ENCODE results near the gene PRKCI. TPM values are rescaled to one million over a fixed set of nuclear protein-coding genes. Genes with fewer than 3 reads are reported as not detected.

PRKCI gene
- polyA plus RNA-seq, 1 donor: 30.1 TPM

GRCh38 chr3:170277833-170278580 lies 55.8 kb downstream of the PRKCI start:
- 89% methylated on average over 2 of the region's 5 CpGs for WGBS (ENCODE audit: insufficient coverage, low lambda C conversion rate)
- Histone ChIP-seq H3K27ac (ENCODE audit: low read length) (peak overlapping the region; percentile 51), H3K4me1 (ENCODE audit: control insufficient read depth, insufficient read depth, low read length) (peaks cover 8% of the 10 kb centered on the region), H3K36me3 (ENCODE audit: control insufficient read depth, insufficient read depth, low read length) (peaks cover 35% of the 10 kb centered on the region), H3K4me3 (ENCODE audit: low read length) (no peak overlapping the region), H3K27me3 (ENCODE audit: control insufficient read depth, insufficient read depth, low read length) (no peaks in the 10 kb centered on the region), H3K9me3 (ENCODE audit: control insufficient read depth, low read depth, low read length) (no peaks in the 10 kb centered on the region)
- DNase-seq: peak; percentile 30 to 53

- no peaks in the 10 kb centered on the region for H3K27me3 ChIP-seq (ENCODE audit: control insufficient read depth, insufficient read depth, low read length)
- DNase-seq: peak in 1 of 2 donors; percentile 6
- H3K27ac ChIP-seq (ENCODE audit: low read length): no peak overlapping the region
- H3K36me3 ChIP-seq (ENCODE audit: control insufficient read depth, insufficient read depth, low read length): peaks cover 35% of the 10 kb centered on the region
- 60% methylated on average over 1 of the region's 1 CpG for WGBS (ENCODE audit: insufficient coverage, low lambda C conversion rate)
- peaks cover 8% of the 10 kb centered on the region for H3K4me1 ChIP-seq (ENCODE audit: control insufficient read depth, insufficient read depth, low read length)
- H3K4me3 ChIP-seq (ENCODE audit: low read length): no peak overlapping the region
- H3K9me3 ChIP-seq (ENCODE audit: control insufficient read depth, low read depth, low read length): no peaks in the 10 kb centered on the region
Measured at GRCh38 chr3:170278627-170279026, 56.4 kb downstream of the PRKCI start.

- DNase-seq: no peak
- no peak overlapping the region for H3K27ac ChIP-seq (ENCODE audit: low read length)
- no peak overlapping the region for H3K4me3 ChIP-seq (ENCODE audit: low read length)
- H3K4me1 ChIP-seq (ENCODE audit: control insufficient read depth, insufficient read depth, low read length): no peaks in the 10 kb centered on the region
- H3K9me3 ChIP-seq (ENCODE audit: control insufficient read depth, low read depth, low read length): no peaks in the 10 kb centered on the region
- 100% methylated on average over 1 of the region's 2 CpGs for WGBS (ENCODE audit: insufficient coverage, low lambda C conversion rate)
- no peaks in the 10 kb centered on the region for H3K27me3 ChIP-seq (ENCODE audit: control insufficient read depth, insufficient read depth, low read length)
- H3K36me3 ChIP-seq (ENCODE audit: control insufficient read depth, insufficient read depth, low read length): peaks cover 26% of the 10 kb centered on the region
Measured at GRCh38 chr3:170290194-170290593, 68.0 kb downstream of the PRKCI start.

GRCh38 chr3:170295586-170295985 lies 73.4 kb downstream of the PRKCI start:
- H3K36me3 ChIP-seq (ENCODE audit: control insufficient read depth, insufficient read depth, low read length): peaks cover 25% of the 10 kb centered on the region
- 100% methylated on average over 1 of the region's 8 CpGs for WGBS (ENCODE audit: insufficient coverage, low lambda C conversion rate)

GRCh38 chr3:170296703-170297102 lies 74.5 kb downstream of the PRKCI start:
- H3K4me1 ChIP-seq (ENCODE audit: control insufficient read depth, insufficient read depth, low read length): no peaks in the 10 kb centered on the region
- H3K9me3 ChIP-seq (ENCODE audit: control insufficient read depth, low read depth, low read length): no peaks in the 10 kb centered on the region
- no peak overlapping the region for H3K27ac ChIP-seq (ENCODE audit: low read length)
- H3K4me3 ChIP-seq (ENCODE audit: low read length): no peak overlapping the region
- peaks cover 33% of the 10 kb centered on the region for H3K36me3 ChIP-seq (ENCODE audit: control insufficient read depth, insufficient read depth, low read length)
- DNase-seq: no peak
- no peaks in the 10 kb centered on the region for H3K27me3 ChIP-seq (ENCODE audit: control insufficient read depth, insufficient read depth, low read length)

More at GRCh38 chr3:170295586-170295985, 73.4 kb downstream of the PRKCI start:
- DNase-seq: no peak
- Histone ChIP-seq H3K4me3 (ENCODE audit: low read length) (no peak overlapping the region), H3K9me3 (ENCODE audit: control insufficient read depth, low read depth, low read length) (no peaks in the 10 kb centered on the region), H3K27me3 (ENCODE audit: control insufficient read depth, insufficient read depth, low read length) (no peaks in the 10 kb centered on the region), H3K27ac (ENCODE audit: low read length) (no peak overlapping the region), H3K4me1 (ENCODE audit: control insufficient read depth, insufficient read depth, low read length) (no peaks in the 10 kb centered on the region)

GRCh38 chr3:170301405-170301804 lies 79.2 kb downstream of the PRKCI start:
- H3K27ac ChIP-seq (ENCODE audit: low read length): no peak overlapping the region
- WGBS (ENCODE audit: insufficient coverage, low lambda C conversion rate): 75% methylated on average over 2 of the region's 3 CpGs

GRCh38 chr3:170302008-170302407 lies 79.8 kb downstream of the PRKCI start:
- no peaks in the 10 kb centered on the region for H3K27me3 ChIP-seq (ENCODE audit: control insufficient read depth, insufficient read depth, low read length)
- H3K4me1 ChIP-seq (ENCODE audit: control insufficient read depth, insufficient read depth, low read length): no peaks in the 10 kb centered on the region
- no peak overlapping the region for H3K27ac ChIP-seq (ENCODE audit: low read length)
- no peaks in the 10 kb centered on the region for H3K9me3 ChIP-seq (ENCODE audit: control insufficient read depth, low read depth, low read length)
- DNase-seq: no peak
- peaks cover 18% of the 10 kb centered on the region for H3K36me3 ChIP-seq (ENCODE audit: control insufficient read depth, insufficient read depth, low read length)
- 100% methylated on average over 1 of the region's 1 CpG for WGBS (ENCODE audit: insufficient coverage, low lambda C conversion rate)
- H3K4me3 ChIP-seq (ENCODE audit: low read length): no peak overlapping the region

More at GRCh38 chr3:170301405-170301804, 79.2 kb downstream of the PRKCI start:
- Histone ChIP-seq H3K4me1 (ENCODE audit: control insufficient read depth, insufficient read depth, low read length) (no peaks in the 10 kb centered on the region), H3K9me3 (ENCODE audit: control insufficient read depth, low read depth, low read length) (no peaks in the 10 kb centered on the region), H3K36me3 (ENCODE audit: control insufficient read depth, insufficient read depth, low read length) (peaks cover 18% of the 10 kb centered on the region), H3K4me3 (ENCODE audit: low read length) (no peak overlapping the region), H3K27me3 (ENCODE audit: control insufficient read depth, insufficient read depth, low read length) (no peaks in the 10 kb centered on the region)
- DNase-seq: no peak

GRCh38 chr3:170306015-170306414 lies 83.8 kb downstream of the PRKCI start:
- peaks cover 4% of the 10 kb centered on the region for H3K4me1 ChIP-seq (ENCODE audit: control insufficient read depth, insufficient read depth, low read length)
- DNase-seq: no peak
- WGBS (ENCODE audit: insufficient coverage, low lambda C conversion rate): no CpG with 5 or more reads among the region's 2 CpGs
- peaks cover 3% of the 10 kb centered on the region for H3K9me3 ChIP-seq (ENCODE audit: control insufficient read depth, low read depth, low read length)
- H3K27ac ChIP-seq (ENCODE audit: low read length): no peak overlapping the region
- peaks cover 8% of the 10 kb centered on the region for H3K36me3 ChIP-seq (ENCODE audit: control insufficient read depth, insufficient read depth, low read length)
- H3K27me3 ChIP-seq (ENCODE audit: control insufficient read depth, insufficient read depth, low read length): no peaks in the 10 kb centered on the region
- no peak overlapping the region for H3K4me3 ChIP-seq (ENCODE audit: low read length)

GRCh38 chr3:170307671-170308405 lies 85.6 kb downstream of the PRKCI start:
- peak in 1 of 2 donors; percentile 37 for DNase-seq
- no peak overlapping the region for H3K27ac ChIP-seq (ENCODE audit: low read length)

GRCh38 chr3:170309046-170309445 lies 86.8 kb downstream of the PRKCI start:
- Histone ChIP-seq H3K4me3 (ENCODE audit: low read length) (no peak overlapping the region), H3K4me1 (ENCODE audit: control insufficient read depth, insufficient read depth, low read length) (peaks cover 4% of the 10 kb centered on the region), H3K27ac (ENCODE audit: low read length) (no peak overlapping the region), H3K27me3 (ENCODE audit: control insufficient read depth, insufficient read depth, low read length) (no peaks in the 10 kb centered on the region), H3K9me3 (ENCODE audit: control insufficient read depth, low read depth, low read length) (peaks cover 3% of the 10 kb centered on the region), H3K36me3 (ENCODE audit: control insufficient read depth, insufficient read depth, low read length) (no peaks in the 10 kb centered on the region)
- DNase-seq: no peak
- 100% methylated on average over 1 of the region's 1 CpG for WGBS (ENCODE audit: insufficient coverage, low lambda C conversion rate)

More at GRCh38 chr3:170307671-170308405, 85.6 kb downstream of the PRKCI start:
- H3K36me3 ChIP-seq (ENCODE audit: control insufficient read depth, insufficient read depth, low read length): no peaks in the 10 kb centered on the region
- WGBS (ENCODE audit: insufficient coverage, low lambda C conversion rate): no CpG with 5 or more reads among the region's 11 CpGs
- peaks cover 3% of the 10 kb centered on the region for H3K9me3 ChIP-seq (ENCODE audit: control insufficient read depth, low read depth, low read length)
- H3K27me3 ChIP-seq (ENCODE audit: control insufficient read depth, insufficient read depth, low read length): no peaks in the 10 kb centered on the region
- peaks cover 4% of the 10 kb centered on the region for H3K4me1 ChIP-seq (ENCODE audit: control insufficient read depth, insufficient read depth, low read length)
- H3K4me3 ChIP-seq (ENCODE audit: low read length): no peak overlapping the region

Data from large intestine (tissue), 3 donors.